GM12891 (cell line): ENCODE data around the gene GAS7.

ENCODE experiments used
- POLR2A ChIP-seq: IDR thresholded peaks from 2 replicates; pipeline ENCODE4 v1.6.1; 2011; ENCODE audit warnings: low read depth, low read length, control low read depth
- POLR2AphosphoS5 ChIP-seq: IDR thresholded peaks from 2 replicates; pipeline ENCODE4 v1.6.1; 2011; ENCODE audit warnings: low read depth, low read length, control low read depth
- SPI1 ChIP-seq: IDR thresholded peaks from 2 replicates; pipeline ENCODE4 v1.6.1; 2011; ENCODE audit warnings: low read depth, low read length, control low read depth
- TAF1 ChIP-seq: IDR thresholded peaks from 2 replicates; pipeline ENCODE4 v1.6.1; 2011; ENCODE audit warnings: low read depth, low read length, control low read depth

GRCh38 chr17:9998060-9998459 is 200.3 kb downstream of the GAS7 start:
- TF ChIP-seq POLR2AphosphoS5 (no peak), POLR2A (no peak), TAF1 (no peak), SPI1 (no peak)
